ENCODE results near the gene F12.

F12 gene
- total RNA-seq = 0 to 2.6 (median 0.24) reads per million in 17 experiments

DNA sequence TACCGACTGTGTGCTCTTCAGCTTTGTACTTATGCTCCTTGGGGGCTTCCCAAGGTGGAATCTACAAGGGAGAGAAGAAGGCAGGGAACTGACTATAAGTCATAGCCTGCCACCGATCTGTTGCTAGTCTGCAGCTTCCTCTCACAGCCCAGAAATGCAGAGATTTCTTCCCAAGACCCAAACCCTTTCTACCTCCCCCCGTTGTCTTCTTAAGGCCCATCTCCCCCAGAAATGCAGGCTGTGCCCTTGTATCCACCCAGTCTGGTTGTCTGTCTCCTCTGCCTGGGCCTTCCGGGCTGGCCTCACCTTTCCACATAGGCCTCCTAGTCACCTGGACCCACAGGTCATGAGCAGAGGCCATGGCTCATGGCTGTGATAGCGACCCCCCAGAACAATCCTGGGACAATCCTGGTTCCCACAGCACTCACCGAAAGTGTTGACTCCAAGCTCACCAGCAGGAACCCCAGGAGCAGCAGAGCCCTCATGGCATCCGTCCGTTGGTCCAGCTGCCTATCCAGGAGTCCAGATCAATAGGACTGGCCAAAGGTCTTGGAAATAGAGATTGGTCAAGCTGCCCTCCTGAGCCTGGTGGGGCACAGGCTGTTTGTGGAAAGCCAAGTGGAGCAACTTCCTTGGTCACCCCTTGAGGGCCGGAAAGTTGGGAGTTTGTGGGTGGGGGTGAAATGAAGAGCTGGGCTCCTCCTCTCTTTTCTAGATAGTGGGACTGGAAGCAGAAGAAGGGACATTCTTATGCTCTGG, at the start of gene F12:
Gene F12 (minus strand): TSS at position 522 of the 759 bp plus-strand sequence. CDS start 37 bp downstream, at position 485.
- no peak for DNase-seq

- no peak for DNase-seq
Measured at GRCh38 chr5:177458912-177459350, 49.6 kb upstream of the F12 start.

GRCh38 chr5:177457852-177458681, 48.7 kb upstream of the F12 start:
- DNase-seq = no peak

DNA sequence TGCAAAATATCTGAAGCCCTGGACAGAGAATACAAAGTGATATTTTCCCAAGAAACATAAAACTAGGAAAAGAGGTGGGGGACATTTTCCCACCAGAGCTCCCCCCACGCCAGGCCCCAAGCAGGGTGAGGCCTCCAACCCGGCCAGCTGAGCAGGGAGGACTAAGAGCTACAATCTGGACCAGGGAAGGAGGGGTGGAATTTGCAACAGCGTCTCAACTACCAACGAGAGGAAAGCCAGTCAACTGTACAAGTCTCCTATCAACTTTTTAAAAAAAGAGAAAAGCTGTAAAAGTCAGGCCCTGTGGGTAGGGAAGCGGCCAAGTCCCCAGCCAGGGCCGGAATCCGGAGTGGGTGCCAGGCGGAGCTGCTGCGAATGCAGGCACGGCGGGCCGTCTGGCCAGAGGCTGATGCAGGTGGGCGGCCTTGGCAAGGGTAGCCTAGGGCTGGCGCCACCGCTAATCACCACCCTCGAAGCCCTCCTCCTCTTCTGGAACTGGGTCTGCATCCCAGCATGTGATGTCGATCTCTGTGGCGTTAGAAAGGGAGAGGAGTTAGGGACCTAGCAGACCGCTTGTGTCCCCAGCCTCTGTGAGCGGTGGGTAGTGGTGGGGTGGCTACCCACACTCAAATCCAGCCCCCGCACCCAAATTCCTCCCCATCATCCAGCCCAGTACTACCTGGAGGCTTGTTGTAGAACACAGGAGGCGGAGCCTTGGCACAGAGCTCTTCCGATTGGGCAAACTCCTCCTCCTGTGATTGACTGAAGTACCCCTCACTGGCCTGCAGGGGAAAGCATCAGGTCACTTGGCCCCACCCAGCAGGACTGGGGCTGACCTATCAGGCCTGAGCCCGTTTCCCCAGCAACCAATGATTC, 47.9 kb upstream of the F12 start:
- peak; percentile 89 to 96 (median 90) for DNase-seq

DNA sequence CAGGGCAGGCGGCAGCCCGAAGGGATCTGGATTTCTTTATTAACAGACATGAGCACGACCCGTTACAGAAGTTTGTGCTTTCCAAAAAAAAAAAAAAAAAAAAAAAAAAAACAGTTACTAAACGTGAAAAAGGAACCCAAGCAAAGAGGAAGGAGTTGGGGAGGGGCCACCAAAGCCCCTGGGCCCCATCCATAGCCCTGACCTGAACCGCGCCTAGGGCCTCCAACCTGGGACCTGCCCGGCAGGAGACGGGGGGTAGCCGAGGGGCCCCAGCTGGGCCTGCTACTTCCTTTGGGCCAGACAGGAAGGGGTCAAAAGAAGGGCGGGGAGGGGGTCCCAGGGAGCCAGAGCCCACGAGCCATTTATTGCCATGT, 47.2 kb upstream of the F12 start:
- DNase-seq = no peak

DNA sequence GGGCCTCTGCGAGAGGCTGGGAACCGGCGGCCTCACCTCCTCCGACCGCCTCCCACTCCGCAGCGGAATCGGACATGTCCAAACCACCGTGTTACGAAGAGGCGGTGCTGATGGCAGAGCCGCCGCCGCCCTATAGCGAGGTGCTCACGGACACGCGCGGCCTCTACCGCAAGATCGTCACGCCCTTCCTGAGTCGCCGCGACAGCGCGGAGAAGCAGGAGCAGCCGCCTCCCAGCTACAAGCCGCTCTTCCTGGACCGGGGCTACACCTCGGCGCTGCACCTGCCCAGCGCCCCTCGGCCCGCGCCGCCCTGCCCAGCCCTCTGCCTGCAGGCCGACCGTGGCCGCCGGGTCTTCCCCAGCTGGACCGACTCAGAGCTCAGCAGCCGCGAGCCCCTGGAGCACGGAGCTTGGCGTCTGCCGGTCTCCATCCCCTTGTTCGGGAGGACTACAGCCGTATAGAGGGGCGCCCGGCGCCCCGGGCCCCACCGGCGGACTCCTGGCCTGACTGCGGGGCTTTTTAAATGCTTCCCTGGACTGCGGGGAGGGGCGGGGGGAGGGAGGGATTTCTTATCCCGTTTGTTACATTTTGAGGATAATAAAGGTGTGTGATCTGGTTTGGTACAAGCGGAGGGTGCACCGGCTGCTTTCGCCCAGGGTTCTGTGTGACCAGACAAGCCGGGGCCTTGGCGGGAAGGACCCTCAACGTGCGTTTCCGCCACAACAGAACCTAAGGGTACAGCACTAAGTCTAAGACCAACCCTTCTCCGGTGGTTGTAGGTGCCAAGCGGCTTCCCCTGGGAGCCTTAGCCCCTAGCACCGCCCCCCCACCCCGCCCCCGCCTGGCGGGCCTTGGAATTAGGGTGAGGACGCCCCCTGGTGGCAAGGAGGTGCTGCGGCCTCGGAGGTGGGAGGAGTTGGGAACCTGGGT, 46.6 kb upstream of the F12 start:
- peak; percentile 89 to 96 (median 94) for DNase-seq

- DNase-seq = peak in 3 of 4 experiments; percentile 39 to 68 (median 58)
Measured at GRCh38 chr5:177455036-177455660, 45.8 kb upstream of the F12 start.

GRCh38 chr5:177454397-177455035, 45.2 kb upstream of the F12 start:
- peak; percentile 93 to 97 (median 96) for DNase-seq

GRCh38 chr5:177453852-177454396, 44.6 kb upstream of the F12 start:
- DNase-seq = peak in 3 of 4 experiments; percentile 40 to 61 (median 50)

DNA sequence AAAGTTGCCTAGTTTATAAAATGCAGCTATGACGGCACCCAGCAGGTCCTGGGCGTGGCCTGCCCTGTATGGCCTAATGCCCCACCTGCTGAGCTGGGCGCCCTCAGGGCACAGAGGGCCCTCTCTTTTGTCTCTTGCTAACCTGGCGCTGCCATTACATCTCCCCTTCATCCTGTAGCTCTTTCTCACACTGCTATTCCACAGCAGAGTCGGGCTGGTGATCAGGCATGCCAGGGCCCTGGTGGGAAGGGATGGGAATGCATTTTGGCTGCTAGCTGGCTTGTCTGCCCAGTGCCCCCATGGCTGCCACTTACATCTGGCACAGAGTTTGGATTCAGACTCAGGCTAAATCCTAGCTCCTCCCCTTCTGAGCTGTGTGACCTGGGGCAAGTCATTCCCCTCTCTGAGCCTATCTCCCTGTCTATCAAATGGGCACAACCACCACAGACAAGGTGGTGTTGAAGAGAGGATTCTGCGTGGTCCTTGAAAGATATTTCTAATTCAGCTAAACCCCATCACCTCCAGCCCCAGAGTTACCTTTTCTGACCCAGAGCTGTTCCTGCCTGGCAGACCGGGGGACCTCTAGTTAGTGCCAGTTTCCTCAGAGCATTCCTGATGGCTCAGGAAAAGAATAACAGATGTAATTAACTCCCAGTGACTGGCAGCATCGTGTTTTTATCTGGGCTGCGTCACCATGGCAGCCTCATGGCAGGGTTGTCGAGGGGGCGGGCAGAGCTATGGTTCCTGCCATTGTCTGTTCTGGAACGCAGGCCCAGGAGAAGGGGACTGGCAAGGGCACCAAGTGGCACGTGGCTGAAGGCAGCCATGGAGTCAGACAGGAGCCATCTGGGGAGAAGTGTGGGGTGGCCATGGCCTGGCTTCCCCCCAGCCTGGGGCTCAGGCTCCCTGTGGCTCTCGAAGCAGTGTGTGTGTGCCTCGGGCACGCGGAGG, 43.6 kb upstream of the F12 start:
- DNase-seq = no peak

DNA sequence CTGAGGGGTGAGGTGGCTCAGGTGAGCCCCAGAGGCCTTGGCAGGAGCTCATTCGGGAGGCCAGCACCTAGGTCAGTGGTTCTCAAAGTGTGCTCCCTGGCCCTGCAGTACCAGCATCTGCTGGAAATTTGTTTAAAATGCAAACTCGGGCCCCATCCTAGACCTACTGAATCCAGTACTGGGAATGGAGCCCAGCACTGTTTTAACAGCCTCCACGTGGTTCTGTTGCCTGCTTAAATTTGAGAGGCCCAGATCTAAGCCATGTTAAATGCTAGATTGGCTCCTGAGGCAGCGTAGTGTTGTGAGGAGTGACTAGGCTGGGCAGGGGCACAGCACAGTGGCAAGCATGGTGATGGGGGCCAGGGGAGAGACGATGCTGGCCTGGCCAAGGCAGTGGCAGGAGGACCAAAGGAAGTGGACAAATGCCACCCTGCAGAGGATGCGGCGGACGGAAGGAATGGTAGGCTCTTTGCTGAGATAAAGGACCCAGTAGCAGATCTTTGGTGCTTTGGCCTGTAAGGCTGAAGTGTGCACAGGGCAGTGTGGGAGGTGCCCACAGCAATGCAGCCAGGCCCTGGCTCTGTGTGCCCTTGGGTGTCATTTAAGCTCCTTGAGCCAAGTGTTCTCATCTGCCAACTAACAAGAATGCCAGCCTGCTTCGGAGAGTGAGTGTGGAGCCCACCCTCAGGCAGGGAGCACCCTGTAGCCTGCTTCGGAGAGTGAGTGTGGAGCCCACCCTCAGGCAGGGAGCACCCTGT, 41.5 kb upstream of the F12 start:
- DNase-seq = no peak

- no peak for DNase-seq
Measured at GRCh38 chr5:177449140-177450061, 40.0 kb upstream of the F12 start.

DNA sequence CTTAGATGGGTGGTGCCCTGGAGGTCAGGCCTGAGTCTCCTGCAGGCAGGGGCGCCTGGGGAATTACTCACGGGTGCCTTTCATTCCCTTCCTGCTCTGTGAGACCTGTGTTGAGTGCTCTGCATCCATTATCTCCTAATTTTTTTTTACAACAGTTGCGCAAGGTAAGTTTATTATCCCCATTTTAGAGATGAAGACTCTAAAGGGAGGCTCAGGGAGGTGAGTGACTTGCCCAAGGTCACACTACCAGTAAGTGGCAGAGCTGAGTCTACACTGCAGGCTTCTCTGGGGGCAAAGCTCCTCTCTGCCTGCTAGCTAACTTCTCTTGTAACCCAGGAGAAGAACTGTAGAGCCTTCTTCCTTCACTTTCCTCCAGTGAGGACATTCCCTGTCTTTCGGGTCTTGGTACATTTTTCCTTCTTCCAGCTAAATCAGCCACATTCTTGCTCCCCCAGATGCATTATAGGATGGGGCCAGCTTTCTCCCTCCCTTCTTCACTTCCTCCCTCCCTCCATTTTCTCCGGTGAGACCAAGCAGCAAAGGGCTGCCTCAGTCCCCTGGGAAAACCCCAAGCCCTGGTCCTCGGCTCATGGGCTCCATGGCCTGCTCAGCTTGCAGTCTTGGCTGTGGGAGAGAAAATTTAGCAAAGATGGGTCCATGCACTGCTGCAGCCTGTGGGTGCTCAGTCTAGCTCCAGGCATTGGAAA, 39.0 kb upstream of the F12 start:
- no peak for DNase-seq

DNA sequence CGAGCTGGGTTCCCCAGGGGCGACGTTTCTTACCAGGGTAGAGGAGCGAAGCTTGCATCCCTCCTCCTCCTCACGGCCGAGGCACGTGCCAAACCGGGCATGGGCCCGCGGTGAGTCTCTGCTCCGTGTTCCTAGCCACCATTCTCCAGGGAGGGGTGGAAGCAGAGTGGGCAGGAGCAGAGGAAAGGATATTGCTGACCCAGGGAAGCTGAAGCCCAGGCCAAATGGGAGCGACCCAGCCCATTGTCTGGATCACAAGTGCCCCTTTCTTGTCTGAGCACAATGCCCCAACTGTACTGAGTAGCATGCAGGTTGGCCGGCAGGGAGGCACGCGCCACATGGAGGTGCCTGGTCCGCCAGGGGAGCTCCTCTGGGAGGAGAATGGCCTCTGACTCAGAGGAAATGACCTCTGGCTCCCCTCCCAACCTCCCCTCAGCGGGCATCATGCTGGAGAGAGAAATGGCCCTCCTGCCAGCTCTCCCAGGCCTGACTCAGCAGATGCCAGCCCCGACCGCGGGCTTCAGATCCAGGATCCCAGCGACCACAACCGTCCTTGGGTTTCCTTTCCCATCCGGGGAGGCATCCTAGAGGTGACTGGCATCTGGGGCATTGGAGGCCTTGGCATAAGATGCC, 38.4 kb upstream of the F12 start:
- peak in 3 of 4 experiments; percentile 13 to 48 (median 44) for DNase-seq

DNA sequence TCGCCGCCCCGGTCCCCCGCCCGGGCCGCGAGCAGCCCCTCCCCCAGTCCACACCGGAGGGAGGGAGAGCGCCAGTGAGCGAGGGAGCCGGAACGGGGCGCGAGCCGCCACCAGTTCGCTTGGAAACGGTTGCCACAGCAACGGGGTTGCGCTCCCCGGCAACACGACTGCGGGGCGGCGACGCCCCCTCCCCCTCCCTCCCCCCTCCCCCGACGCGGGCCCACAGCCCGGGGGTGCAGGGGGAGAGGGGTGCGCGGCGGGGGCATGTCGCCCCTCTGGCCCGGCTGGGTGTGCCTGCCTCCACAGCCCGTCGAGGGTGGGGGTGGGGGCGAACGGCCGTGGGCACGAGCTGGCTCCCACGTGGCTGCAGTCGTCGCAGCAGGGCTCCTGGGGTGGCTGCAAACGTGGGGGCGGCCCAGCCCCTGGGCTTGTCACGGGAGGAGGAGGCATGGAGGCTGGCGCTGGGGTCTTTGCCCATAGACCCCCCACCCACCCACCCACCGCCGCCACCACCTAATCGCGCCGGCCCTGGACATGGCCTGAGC, 37.8 kb upstream of the F12 start:
- peak in 3 of 4 experiments; percentile 38 to 56 (median 39) for DNase-seq

Measured in suppressor macrophage (primary cell).